GM18858 (cell line): ENCODE data around the gene TXNDC17.
"Not testable (repeated sequence)": the region's sequence is repeated elsewhere in the genome, so short reads cannot be mapped to it uniquely, and the experiment has no call there.

Source experiments
- ATAC-seq: cut with Tn5 transposase; IDR thresholded peaks from one replicate; pipeline ENCODE4 v1.9.1; 2021; ENCODE audit not compliant: unreplicated experiment

TXNDC17 gene

GRCh38 chr17:6660101-6660500, 19.2 kb downstream of the TXNDC17 start:
- no peak for ATAC-seq

- ATAC-seq = no peak
These were observed 20.1 kb downstream of the TXNDC17 start for GRCh38 chr17:6660805-6661463.

GRCh38 chr17:6661464-6661848, 20.6 kb downstream of the TXNDC17 start:
- ATAC-seq = no peak

GRCh38 chr17:6663200-6663599, 22.3 kb downstream of the TXNDC17 start:
- ATAC-seq = not testable (repeated sequence)

- no peak for ATAC-seq
These were observed 25.2 kb downstream of the TXNDC17 start for GRCh38 chr17:6666077-6666521.

- ATAC-seq = no peak
These were observed 25.7 kb downstream of the TXNDC17 start for GRCh38 chr17:6666557-6666956.

- no peak for ATAC-seq
These were observed 26.7 kb downstream of the TXNDC17 start for GRCh38 chr17:6667516-6667915.

GRCh38 chr17:6668219-6668618, 27.4 kb downstream of the TXNDC17 start:
- ATAC-seq = no peak

GRCh38 chr17:6668727-6669425, 28.0 kb downstream of the TXNDC17 start:
- no peak for ATAC-seq

GRCh38 chr17:6669479-6670212, 28.8 kb downstream of the TXNDC17 start:
- no peak for ATAC-seq

- no peak for ATAC-seq
These were observed 29.7 kb downstream of the TXNDC17 start for GRCh38 chr17:6670571-6670970.

GRCh38 chr17:6670999-6671398, 30.1 kb downstream of the TXNDC17 start:
- ATAC-seq = no peak

- no peak for ATAC-seq
These were observed 30.6 kb downstream of the TXNDC17 start for GRCh38 chr17:6671431-6671830.

GRCh38 chr17:6674586-6674985, 33.7 kb downstream of the TXNDC17 start:
- no peak for ATAC-seq

- ATAC-seq = no peak
These were observed 34.5 kb downstream of the TXNDC17 start for GRCh38 chr17:6675201-6675825.

GRCh38 chr17:6676802-6677157, 35.9 kb downstream of the TXNDC17 start:
- ATAC-seq = no peak

GRCh38 chr17:6677158-6677831, 36.4 kb downstream of the TXNDC17 start:
- ATAC-seq = no peak

GRCh38 chr17:6677946-6678345, 37.1 kb downstream of the TXNDC17 start:
- ATAC-seq = no peak

GRCh38 chr17:6679241-6679640, 38.4 kb downstream of the TXNDC17 start:
- no peak for ATAC-seq

GRCh38 chr17:6681176-6681575, 40.3 kb downstream of the TXNDC17 start:
- no peak for ATAC-seq

GRCh38 chr17:6681671-6682070, 40.8 kb downstream of the TXNDC17 start:
- ATAC-seq = no peak
